ENCODE measurements around the gene ADGRL2.

ADGRL2 gene

DNA sequence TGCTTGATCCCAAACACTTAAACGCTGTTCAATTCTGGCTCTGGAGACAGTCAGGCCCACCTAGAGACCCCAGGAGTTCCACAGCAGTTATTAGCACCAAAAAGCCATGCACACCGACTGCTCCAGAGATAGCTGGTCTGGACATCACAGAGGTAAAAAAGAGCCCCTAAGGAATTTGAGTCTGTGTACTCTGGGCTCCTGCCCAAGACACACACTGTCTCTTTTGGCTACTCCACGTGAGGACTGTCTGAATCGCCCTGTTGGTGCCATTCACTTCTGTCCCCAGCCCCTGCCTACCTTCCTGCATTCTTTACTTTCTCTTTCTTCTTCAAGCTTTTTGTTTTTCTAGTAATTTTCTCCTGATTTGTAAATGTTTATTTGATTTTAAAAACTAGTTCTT, 197.4 kb downstream of the ADGRL2 start:
- no peak overlapping the region for H3K4me3 ChIP-seq (ENCODE audit: low read depth, low read length)
- DNase-seq: no peak
- H3K4me1 ChIP-seq: no peaks in the 10 kb centered on the region
- TF ChIP-seq, protein P1, sequence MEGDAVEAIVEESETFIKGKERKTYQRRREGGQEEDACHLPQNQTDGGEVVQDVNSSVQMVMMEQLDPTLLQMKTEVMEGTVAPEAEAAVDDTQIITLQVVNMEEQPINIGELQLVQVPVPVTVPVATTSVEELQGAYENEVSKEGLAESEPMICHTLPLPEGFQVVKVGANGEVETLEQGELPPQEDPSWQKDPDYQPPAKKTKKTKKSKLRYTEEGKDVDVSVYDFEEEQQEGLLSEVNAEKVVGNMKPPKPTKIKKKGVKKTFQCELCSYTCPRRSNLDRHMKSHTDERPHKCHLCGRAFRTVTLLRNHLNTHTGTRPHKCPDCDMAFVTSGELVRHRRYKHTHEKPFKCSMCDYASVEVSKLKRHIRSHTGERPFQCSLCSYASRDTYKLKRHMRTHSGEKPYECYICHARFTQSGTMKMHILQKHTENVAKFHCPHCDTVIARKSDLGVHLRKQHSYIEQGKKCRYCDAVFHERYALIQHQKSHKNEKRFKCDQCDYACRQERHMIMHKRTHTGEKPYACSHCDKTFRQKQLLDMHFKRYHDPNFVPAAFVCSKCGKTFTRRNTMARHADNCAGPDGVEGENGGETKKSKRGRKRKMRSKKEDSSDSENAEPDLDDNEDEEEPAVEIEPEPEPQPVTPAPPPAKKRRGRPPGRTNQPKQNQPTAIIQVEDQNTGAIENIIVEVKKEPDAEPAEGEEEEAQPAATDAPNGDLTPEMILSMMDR (IDR thresholded peaks at IDR 0.05; ENCODE audit: low read depth, low read length): no peak
- H3K27me3 ChIP-seq: no peaks in the 10 kb centered on the region
- no peaks in the 10 kb centered on the region for H3K36me3 ChIP-seq
- H3K9me3 ChIP-seq: no peaks in the 10 kb centered on the region

DNA sequence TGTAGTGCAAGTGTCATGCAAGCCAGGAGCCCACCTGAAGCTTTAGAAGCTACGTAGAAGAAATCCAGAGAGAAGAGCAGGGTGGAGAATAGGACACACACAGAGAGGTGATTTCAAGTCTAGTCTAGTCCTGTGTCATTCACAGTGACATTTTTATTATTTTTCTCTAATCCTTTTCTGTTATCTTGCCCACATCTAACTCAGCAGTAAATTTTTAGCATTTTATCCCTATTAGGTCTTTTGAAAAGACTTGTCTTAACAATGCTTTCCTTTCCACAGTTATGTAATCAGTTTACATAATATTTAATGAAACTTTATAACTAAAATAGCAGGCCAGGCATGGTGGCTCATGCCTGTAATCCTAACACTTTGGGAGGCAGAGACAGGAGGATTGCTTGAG, 198.6 kb downstream of the ADGRL2 start:
- H3K4me1 ChIP-seq: no peaks in the 10 kb centered on the region
- no peaks in the 10 kb centered on the region for H3K36me3 ChIP-seq
- no peak for DNase-seq
- no peaks in the 10 kb centered on the region for H3K9me3 ChIP-seq
- TF ChIP-seq, protein P1 (IDR thresholded peaks at IDR 0.05; ENCODE audit: low read depth, low read length): no peak
- H3K27me3 ChIP-seq: no peaks in the 10 kb centered on the region
- no peak overlapping the region for H3K4me3 ChIP-seq (ENCODE audit: low read depth, low read length)

DNA sequence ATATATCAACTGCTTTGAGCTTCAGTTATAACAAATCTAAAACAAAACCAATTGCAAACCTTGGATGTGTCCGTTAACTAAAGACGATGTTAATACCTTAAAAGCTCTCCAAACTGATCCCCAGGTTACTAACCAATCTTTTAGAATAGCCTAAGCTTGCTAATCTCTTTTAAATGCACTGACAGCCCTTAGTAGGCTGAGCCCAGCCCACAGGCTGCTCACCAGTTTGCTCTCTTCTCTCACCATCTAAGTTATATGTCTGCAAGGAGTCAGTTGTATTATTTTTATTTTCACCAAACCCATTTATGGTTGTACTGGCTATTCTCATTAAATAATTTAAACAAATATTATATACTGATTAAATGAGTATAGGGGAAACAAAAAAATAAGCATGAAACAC, 199.5 kb downstream of the ADGRL2 start:
- TF ChIP-seq, protein P1 (IDR thresholded peaks at IDR 0.05; ENCODE audit: low read depth, low read length): no peak
- Histone ChIP-seq H3K4me3 (ENCODE audit: low read depth, low read length) (no peak overlapping the region), H3K4me1 (no peaks in the 10 kb centered on the region), H3K36me3 (no peaks in the 10 kb centered on the region), H3K27me3 (no peaks in the 10 kb centered on the region), H3K9me3 (no peaks in the 10 kb centered on the region)
- no peak for DNase-seq

- no peak for DNase-seq
- H3K4me1 ChIP-seq: no peaks in the 10 kb centered on the region
- TF ChIP-seq, protein P1 (IDR thresholded peaks at IDR 0.05; ENCODE audit: low read depth, low read length): no peak
- no peak overlapping the region for H3K4me3 ChIP-seq (ENCODE audit: low read depth, low read length)
- H3K36me3 ChIP-seq: no peaks in the 10 kb centered on the region
- H3K27me3 ChIP-seq: no peaks in the 10 kb centered on the region
- no peaks in the 10 kb centered on the region for H3K9me3 ChIP-seq
These were observed 200.6 kb downstream of the ADGRL2 start for GRCh38 chr1:82001345-82001744.

DNA sequence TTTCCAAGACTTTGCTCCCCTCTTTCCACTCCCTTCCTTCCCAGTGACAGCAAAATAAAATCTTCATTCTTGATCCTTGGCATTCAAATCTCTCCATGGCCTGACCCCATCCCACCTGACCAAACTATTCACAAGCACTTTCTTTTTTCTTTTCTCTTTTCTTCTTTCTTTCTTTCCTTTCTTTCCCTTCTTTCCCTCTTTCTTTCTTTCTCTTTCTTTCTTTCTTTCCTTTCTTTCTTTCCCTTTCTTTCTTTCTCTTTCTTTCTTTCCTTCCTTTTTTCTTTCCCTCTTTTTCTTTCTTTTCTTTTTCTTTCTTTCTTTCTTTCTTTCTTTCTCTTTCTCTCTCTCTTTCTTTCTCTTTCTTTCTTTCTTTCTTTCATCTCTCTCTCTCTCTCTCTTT, 207.1 kb downstream of the ADGRL2 start:
- no peaks in the 10 kb centered on the region for H3K9me3 ChIP-seq
- TF ChIP-seq, protein P1 (IDR thresholded peaks at IDR 0.05; ENCODE audit: low read depth, low read length): no peak
- H3K36me3 ChIP-seq: no peaks in the 10 kb centered on the region
- DNase-seq: no peak
- no peaks in the 10 kb centered on the region for H3K4me1 ChIP-seq
- H3K27me3 ChIP-seq: no peaks in the 10 kb centered on the region
- no peak overlapping the region for H3K4me3 ChIP-seq (ENCODE audit: low read depth, low read length)

- DNase-seq: no peak
- TF ChIP-seq, protein P1 (IDR thresholded peaks at IDR 0.05; ENCODE audit: low read depth, low read length): no peak
- Histone ChIP-seq H3K27me3 (no peaks in the 10 kb centered on the region), H3K4me1 (no peaks in the 10 kb centered on the region), H3K36me3 (no peaks in the 10 kb centered on the region), H3K9me3 (no peaks in the 10 kb centered on the region), H3K4me3 (ENCODE audit: low read depth, low read length) (no peak overlapping the region)
These were observed 213.0 kb downstream of the ADGRL2 start for GRCh38 chr1:82013702-82014101.

Data from BE2C (cell line).